GM12872 (cell line): ENCODE measurements around the gene PSAT1.

Source experiments
- TF ChIP-seq, protein P1 (sequence below): IDR thresholded peaks from 3 replicates; pipeline ENCODE4 v1.5.1; 2011; ENCODE audit warnings: low read depth, mild to moderate bottlenecking, low read length, moderate library complexity; ENCODE audit not compliant: insufficient read depth

Gene PSAT1

GRCh38 chr9:78320875-78321496 is 24.1 kb downstream of the PSAT1 start:
- TF ChIP-seq, protein P1, sequence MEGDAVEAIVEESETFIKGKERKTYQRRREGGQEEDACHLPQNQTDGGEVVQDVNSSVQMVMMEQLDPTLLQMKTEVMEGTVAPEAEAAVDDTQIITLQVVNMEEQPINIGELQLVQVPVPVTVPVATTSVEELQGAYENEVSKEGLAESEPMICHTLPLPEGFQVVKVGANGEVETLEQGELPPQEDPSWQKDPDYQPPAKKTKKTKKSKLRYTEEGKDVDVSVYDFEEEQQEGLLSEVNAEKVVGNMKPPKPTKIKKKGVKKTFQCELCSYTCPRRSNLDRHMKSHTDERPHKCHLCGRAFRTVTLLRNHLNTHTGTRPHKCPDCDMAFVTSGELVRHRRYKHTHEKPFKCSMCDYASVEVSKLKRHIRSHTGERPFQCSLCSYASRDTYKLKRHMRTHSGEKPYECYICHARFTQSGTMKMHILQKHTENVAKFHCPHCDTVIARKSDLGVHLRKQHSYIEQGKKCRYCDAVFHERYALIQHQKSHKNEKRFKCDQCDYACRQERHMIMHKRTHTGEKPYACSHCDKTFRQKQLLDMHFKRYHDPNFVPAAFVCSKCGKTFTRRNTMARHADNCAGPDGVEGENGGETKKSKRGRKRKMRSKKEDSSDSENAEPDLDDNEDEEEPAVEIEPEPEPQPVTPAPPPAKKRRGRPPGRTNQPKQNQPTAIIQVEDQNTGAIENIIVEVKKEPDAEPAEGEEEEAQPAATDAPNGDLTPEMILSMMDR, result no peak

GRCh38 chr9:78321505-78321904 is 24.6 kb downstream of the PSAT1 start:
- TF ChIP-seq, protein P1, result no peak

- TF ChIP-seq, protein P1, result no peak
Observed at GRCh38 chr9:78324068-78324650, 27.2 kb downstream of the PSAT1 start.

GRCh38 chr9:78324682-78325081 is 27.8 kb downstream of the PSAT1 start:
- TF ChIP-seq, protein P1, result no peak

- TF ChIP-seq, protein P1, result no peak
Observed at GRCh38 chr9:78325343-78325742, 28.4 kb downstream of the PSAT1 start.

- TF ChIP-seq, protein P1, result no peak
Observed at GRCh38 chr9:78325846-78326360, 29.0 kb downstream of the PSAT1 start.

DNA sequence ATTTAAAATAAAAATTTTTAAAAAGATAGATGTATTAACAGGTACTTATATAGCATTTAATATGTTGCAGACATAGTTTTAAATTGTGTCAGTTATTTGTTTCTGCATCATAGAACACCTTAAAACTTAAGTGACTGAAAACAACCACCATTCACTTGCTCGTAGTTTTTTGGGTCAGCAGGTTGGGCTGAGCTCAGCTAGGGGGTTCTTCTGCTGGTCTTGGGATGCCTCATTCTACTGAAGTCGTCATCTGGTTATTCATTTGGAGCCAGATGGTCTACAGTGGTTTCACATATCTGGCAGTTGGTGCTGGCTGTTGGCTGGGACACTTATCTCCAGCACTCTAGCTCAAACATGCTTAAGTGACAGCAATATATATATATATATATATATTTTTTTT is 29.6 kb downstream of the PSAT1 start:
- TF ChIP-seq, protein P1, result no peak
